GM12874 (cell line): ENCODE results near the gene FOXO6.

Source experiments
- CTCF ChIP-seq: IDR thresholded peaks from 2 replicates; pipeline ENCODE4 v1.5.1; 2011; ENCODE audit warnings: low read depth, mild to moderate bottlenecking, control low read depth, low read length, moderate library complexity; ENCODE audit not compliant: insufficient read depth

Gene FOXO6

DNA sequence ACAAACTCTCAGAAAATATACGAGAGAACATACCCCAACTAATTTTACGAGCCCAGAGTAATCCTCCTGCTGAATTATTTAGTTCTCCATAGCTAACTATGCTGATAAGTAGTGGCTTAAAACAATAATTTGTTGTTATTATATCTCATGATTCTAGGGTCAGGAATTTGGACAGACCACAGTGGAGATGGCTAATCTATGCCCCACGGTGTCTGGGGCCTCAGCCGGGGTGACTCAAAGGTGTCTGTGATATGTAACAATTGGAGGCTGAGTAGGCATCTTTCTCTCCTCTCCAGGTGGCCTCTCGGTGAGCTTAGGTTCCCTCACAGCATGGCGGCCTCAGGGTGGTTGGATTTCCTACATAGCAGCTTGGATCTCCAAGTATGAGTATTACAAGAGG lies 35.4 kb upstream of the FOXO6 start:
- TF ChIP-seq CTCF = no peak

DNA sequence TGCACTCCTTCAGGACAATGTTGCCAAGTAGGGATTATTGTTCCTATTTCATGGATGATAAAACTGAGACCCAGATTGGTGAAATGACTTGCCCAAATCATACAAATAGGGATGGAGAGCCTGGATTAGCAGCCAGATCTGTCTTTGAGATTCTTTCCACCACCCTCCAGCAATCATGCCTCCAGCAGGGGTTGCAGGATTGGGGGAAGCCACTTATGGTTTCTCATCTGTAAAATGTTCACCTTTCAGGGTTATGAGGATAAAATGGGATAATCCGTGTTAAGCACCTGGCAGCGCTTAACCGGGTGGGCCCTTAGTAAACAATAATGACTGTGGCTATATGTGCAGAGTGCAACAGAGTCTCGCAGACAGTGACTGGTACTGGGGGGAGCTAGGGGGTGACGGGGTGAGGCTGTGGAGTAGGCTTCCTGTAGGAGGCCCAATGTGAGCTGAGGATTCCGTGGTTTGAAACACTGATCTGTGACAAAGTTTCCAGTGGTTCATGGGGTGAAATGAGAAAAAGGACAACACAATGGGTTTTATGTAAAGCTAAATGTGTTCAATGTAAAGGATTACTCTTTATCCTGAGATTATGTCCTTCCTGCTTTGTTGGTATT lies 33.7 kb upstream of the FOXO6 start:
- TF ChIP-seq CTCF = no peak

DNA sequence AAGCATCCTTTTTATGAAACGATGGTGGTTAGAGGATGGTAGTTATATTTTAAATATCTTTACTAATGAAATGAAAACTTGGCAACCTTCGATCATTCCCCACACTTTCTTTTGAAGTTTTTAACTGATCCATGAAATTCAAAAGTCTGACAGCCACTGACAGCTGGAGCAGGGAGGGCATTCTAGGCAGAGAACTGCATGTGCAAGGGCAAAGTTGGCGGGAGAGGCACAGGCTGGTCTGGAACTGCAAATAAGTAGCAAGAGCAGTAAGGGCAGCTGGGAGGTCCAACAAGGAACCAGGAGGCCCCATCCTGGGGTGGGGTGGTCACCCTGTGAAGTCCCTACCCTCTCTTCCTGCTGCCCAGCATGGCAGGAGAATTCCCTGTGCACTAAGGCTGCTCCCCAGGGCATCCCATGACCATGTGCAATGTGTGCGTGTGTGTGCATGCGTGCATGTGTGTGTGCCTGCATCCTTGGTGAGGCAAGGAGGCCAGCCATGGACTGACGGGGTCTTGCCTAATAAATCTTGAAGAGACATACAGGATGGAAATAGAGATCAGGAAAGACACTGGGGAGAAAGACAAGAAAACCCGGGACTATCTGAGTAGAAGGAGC lies 33.1 kb upstream of the FOXO6 start:
- TF ChIP-seq CTCF = no peak

DNA sequence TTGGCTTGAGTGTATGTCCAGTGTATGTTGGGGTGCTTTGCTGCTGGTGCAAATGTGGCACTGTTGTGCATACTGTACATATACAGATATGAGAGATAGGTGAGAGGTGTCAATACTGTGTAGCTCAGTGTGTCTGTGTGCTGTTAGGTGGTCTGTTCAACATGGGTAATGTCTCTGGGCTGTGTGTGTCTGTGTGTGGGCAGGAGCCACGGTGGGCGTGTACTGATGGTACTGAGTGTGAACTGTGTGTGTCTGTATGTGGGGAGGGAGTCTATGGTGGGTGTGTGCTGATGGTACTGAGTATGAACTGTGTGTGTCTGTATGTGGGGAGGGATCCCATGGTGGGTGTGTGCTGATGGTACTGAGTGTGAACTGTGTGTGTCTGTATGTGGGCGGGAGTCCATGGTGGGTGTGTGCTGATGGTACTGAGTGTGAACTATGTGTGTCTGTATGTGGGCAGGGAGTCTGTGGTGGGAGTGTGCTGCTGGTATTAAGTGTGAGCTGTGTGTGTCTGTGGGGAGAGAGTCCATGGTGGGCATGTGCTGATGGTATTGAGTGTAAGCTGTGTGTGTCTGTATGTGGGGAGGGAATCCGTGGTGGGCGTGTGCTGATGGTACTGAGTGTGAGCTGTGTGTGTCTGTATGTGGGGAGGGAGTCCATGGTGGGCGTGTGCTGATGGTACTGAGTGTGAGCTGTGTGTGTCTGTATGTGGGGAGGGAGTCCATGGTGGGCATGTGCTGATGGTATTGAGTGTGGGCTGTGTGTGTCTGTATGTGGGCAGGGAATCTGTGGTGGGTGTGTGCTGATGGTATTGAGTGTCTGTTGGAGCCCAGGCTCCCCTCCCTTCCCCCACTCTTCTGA lies 32.2 kb upstream of the FOXO6 start:
- no peak for TF ChIP-seq CTCF

DNA sequence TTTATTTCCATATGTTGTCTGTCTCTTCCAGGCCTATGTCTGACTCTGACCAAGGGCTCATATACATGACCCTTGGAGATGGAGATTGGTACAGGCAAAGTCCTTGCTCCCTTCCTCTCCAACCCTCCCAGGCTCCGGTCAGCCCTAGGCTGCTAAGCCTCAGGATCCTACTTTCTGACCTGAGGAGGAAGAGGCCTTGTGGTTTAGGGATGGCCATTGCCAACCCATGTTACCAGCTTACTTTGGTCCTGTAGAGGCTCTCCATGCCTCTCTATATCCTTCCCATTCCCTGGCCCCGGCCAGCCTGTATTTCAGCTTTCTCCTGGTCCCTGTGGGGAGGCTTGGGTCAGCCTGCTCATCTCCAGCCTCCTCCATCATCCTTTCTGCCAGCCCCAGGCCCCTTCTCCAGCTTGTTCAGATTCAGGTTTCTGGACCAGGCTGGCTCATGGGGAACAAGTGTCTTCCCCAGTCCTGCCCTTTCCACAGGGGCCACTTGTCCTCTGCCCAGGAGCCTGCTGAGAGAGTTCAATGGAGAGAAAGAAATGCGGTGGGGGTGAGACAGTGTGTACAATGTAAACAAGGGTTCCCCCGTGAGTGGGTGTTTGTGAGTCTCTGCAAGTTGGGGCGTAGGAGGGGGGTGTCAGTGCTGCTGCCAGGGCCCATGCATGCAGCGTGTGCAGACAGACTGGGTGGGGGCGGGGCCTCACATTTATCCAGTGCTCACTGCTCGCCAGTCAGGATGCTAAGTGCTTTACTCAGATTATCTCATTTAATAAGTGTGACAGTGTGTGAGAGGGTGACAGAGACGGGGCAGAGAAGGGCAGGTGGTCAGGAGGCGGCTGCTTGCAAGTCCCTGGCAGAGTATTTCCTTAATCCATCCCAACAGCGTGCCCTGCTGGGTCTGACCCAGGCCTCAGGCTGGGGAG lies 31.3 kb upstream of the FOXO6 start:
- TF ChIP-seq CTCF = no peak

DNA sequence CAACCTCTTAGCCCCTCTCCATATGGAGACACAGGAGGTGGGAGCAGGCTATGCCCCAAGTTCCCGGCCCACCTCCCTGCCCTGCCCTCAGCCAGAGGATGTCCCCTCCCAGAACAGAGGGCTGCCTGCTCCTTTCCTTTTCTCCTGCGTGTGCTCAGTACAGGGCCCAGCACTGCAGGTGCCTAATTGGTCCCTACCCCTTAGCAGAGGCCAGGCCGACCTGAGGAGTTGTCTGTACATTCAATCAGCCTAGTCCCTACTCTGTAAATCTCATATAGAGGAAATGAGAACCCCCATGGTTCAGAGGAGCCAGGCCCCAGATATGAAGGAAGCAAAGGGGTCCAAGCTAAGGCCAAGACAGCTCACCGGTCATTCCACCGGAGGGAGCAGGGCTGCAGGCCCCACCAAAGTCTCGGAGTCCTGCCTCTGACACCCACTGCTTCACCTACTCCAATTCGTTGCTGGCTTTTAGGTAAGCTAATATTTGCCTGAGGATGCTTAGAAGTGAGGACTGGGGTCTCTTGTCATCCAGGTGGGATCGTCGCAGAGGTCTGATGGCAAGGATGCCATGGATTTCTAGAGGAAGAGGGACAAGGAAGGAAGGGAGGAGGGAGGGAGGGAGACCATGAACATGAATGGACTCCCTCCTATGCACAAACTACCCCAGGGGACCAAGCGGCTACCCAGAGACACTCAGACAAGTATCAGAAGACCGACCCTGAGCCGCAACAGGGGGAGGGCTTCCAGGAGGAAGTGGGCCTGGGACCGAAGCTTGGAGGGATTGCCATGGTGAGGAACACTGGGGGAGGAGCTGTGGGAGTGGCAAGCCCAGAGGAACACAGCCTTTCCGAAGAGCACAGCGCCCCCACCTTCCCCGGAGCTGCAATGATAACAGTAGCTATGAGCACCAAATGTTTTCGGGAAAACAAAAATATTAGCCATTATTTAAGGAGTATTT lies 30.4 kb upstream of the FOXO6 start:
- no peak for TF ChIP-seq CTCF
